HEK293 (cell line): Measurements from ENCODE around the gene OR6A2.
A peak's percentile ranks its signal among the peaks of the same experiment; 100 is the strongest.

Experiments
- EGR2 ChIP-seq: fragments of 450-650 bp; formaldehyde crosslinking; IDR thresholded peaks from 2 replicates; pipeline ENCODE4 v1.5.1; 2016; ENCODE audit warnings: low read depth, missing biosample characterization, missing genetic modification characterization
- GLIS1 ChIP-seq: fragments of 450-650 bp; formaldehyde crosslinking; IDR thresholded peaks from 2 replicates; pipeline ENCODE4 v1.5.1; 2016; ENCODE audit warnings: missing biosample characterization, missing genetic modification characterization
- KLF16 ChIP-seq: fragments of 450-650 bp; formaldehyde crosslinking; IDR thresholded peaks from 2 replicates; pipeline ENCODE4 v1.5.1; 2017; ENCODE audit warnings: missing biosample characterization, missing genetic modification characterization
- KLF9 ChIP-seq: fragments of 450-650 bp; formaldehyde crosslinking; IDR thresholded peaks from 2 replicates; pipeline ENCODE4 v1.5.1; 2016; ENCODE audit warnings: missing biosample characterization, missing genetic modification characterization, low read depth
- OSR2 ChIP-seq: fragments of 450-650 bp; formaldehyde crosslinking; IDR thresholded peaks from 2 replicates; pipeline ENCODE4 v1.5.1; 2016; ENCODE audit warnings: missing biosample characterization, missing genetic modification characterization
- PATZ1 ChIP-seq: fragments of 450-650 bp; formaldehyde crosslinking; IDR thresholded peaks from 2 replicates; pipeline ENCODE4 v1.5.1; 2016; ENCODE audit warnings: missing biosample characterization, missing genetic modification characterization
- SETDB1 ChIP-seq: IDR thresholded peaks from one replicate; pipeline ENCODE4 v1.6.1; 2017; ENCODE audit warnings: mild to moderate bottlenecking, low read length, moderate library complexity, mixed read lengths; ENCODE audit not compliant: insufficient read length
- SP3 ChIP-seq: fragments of 450-650 bp; formaldehyde crosslinking; IDR thresholded peaks from 2 replicates; pipeline ENCODE4 v1.5.1; 2016; ENCODE audit warnings: missing biosample characterization, missing genetic modification characterization
- ZBTB49 ChIP-seq: fragments of 450-650 bp; formaldehyde crosslinking; IDR thresholded peaks from 2 replicates; pipeline ENCODE4 v1.5.1; 2016; ENCODE audit warnings: missing biosample characterization, missing genetic modification characterization, low read depth
- ZFP69B ChIP-seq: fragments of 450-650 bp; formaldehyde crosslinking; IDR thresholded peaks from 2 replicates; pipeline ENCODE4 v1.5.1; 2016; ENCODE audit warnings: missing biosample characterization, missing genetic modification characterization
- ZNF133 ChIP-seq: fragments of 450-650 bp; formaldehyde crosslinking; IDR thresholded peaks from 2 replicates; pipeline ENCODE4 v1.5.1; 2016; ENCODE audit warnings: missing biosample characterization, missing genetic modification characterization
- ZNF175 ChIP-seq: fragments of 450-650 bp; formaldehyde crosslinking; IDR thresholded peaks from 2 replicates; pipeline ENCODE4 v1.5.1; 2016; ENCODE audit warnings: missing biosample characterization, missing genetic modification characterization
- ZNF26 ChIP-seq: fragments of 450-650 bp; formaldehyde crosslinking; IDR thresholded peaks from 2 replicates; pipeline ENCODE4 v1.5.1; 2016; ENCODE audit warnings: missing biosample characterization, missing genetic modification characterization
- ZNF391 ChIP-seq: fragments of 450-650 bp; formaldehyde crosslinking; IDR thresholded peaks from 2 replicates; pipeline ENCODE4 v1.5.1; 2016; ENCODE audit warnings: low read depth, missing biosample characterization, missing genetic modification characterization, borderline replicate concordance
- ZNF530 ChIP-seq: fragments of 450-650 bp; formaldehyde crosslinking; IDR thresholded peaks from 2 replicates; pipeline ENCODE4 v1.5.1; 2016; ENCODE audit warnings: low read depth, missing biosample characterization, missing genetic modification characterization
- ZNF639 ChIP-seq: fragments of 450-650 bp; formaldehyde crosslinking; IDR thresholded peaks from 2 replicates; pipeline ENCODE4 v1.5.1; 2016; ENCODE audit warnings: missing biosample characterization, missing genetic modification characterization
- ZNF660 ChIP-seq: fragments of 450-650 bp; IDR thresholded peaks from 2 replicates; pipeline ENCODE4 v1.5.1; 2018; ENCODE audit warnings: missing biosample characterization, mild to moderate bottlenecking, missing genetic modification characterization
- ZNF792 ChIP-seq: fragments of 450-650 bp; formaldehyde crosslinking; IDR thresholded peaks from 2 replicates; pipeline ENCODE4 v1.5.1; 2016; ENCODE audit warnings: missing biosample characterization, missing genetic modification characterization
- ZNF837 ChIP-seq: fragments of 450-650 bp; formaldehyde crosslinking; IDR thresholded peaks from 2 replicates; pipeline ENCODE4 v1.5.1; 2016; ENCODE audit warnings: missing biosample characterization, missing genetic modification characterization
- TF ChIP-seq, protein P1 (sequence below): fragments of 450-650 bp; formaldehyde crosslinking; IDR thresholded peaks from 2 replicates; pipeline ENCODE4 v1.5.1; 2016; ENCODE audit warnings: missing biosample characterization, missing genetic modification characterization
- TF ChIP-seq, protein P2 (sequence below): fragments of 450-650 bp; formaldehyde crosslinking; IDR thresholded peaks from 2 replicates; pipeline ENCODE4 v1.5.1; 2016; ENCODE audit warnings: missing biosample characterization, missing genetic modification characterization, low read depth

Gene OR6A2

DNA sequence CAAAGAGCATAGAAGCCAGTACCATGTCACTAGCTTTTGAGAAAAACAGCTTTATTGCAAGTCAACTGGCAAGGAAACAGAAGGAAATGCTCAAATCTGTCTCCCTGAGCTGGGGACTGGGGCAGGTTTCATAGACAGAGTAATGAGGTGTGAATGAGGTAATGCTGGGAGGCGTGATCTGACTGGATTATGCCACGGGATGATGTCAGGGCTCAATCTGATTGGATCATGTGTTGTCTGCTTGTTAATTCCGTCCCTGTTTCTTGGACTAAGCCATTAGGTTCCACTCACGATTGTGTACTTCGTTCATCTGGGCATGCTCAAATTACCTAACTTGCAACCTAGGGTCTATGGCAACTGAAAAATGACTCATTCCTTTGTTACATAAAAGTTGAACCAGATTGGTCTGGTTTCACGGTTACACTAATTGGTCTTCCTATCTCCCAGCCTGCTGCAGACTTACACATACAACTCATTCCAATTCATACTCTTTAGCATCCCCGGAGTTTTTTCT lies 25.8 kb upstream of the OR6A2 start (continued):
- TF ChIP-seq PATZ1 (tag by site-specific recombination), result peak; percentile 49
- no peak for TF ChIP-seq ZNF530 (tag by site-specific recombination)
- no peak for TF ChIP-seq ZNF26 (tag by site-specific recombination)
- TF ChIP-seq, protein P1, sequence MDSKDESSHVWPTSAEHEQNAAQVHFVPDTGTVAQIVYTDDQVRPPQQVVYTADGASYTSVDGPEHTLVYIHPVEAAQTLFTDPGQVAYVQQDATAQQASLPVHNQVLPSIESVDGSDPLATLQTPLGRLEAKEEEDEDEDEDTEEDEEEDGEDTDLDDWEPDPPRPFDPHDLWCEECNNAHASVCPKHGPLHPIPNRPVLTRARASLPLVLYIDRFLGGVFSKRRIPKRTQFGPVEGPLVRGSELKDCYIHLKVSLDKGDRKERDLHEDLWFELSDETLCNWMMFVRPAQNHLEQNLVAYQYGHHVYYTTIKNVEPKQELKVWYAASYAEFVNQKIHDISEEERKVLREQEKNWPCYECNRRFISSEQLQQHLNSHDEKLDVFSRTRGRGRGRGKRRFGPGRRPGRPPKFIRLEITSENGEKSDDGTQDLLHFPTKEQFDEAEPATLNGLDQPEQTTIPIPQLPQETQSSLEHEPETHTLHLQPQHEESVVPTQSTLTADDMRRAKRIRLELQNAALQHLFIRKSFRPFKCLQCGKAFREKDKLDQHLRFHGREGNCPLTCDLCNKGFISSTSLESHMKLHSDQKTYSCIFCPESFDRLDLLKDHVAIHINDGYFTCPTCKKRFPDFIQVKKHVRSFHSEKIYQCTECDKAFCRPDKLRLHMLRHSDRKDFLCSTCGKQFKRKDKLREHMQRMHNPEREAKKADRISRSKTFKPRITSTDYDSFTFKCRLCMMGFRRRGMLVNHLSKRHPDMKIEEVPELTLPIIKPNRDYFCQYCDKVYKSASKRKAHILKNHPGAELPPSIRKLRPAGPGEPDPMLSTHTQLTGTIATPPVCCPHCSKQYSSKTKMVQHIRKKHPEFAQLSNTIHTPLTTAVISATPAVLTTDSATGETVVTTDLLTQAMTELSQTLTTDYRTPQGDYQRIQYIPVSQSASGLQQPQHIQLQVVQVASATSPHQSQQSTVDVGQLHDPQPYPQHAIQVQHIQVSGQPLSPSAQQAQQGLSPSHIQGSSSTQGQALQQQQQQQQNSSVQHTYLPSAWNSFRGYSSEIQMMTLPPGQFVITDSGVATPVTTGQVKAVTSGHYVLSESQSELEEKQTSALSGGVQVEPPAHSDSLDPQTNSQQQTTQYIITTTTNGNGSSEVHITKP (tag by site-specific recombination), result peak; percentile 87
- TF ChIP-seq OSR2, result no peak
- 0 out of 2 replicates have a peak, but pooled peaks have one; percentile 62 for TF ChIP-seq ZNF660
- TF ChIP-seq ZNF837, result no peak
- no peak for TF ChIP-seq ZNF391 (tag by site-specific recombination)
- TF ChIP-seq EGR2, result no peak
- TF ChIP-seq GLIS1 (tag by site-specific recombination), result no peak
- TF ChIP-seq ZNF175 (tag by site-specific recombination), result no peak
- TF ChIP-seq ZNF133 (tag by site-specific recombination), result no peak
- peak; percentile 97 for TF ChIP-seq SETDB1
- no peak for TF ChIP-seq ZBTB49
- TF ChIP-seq KLF16 (tag by site-specific recombination), result peak; percentile 76; the same call in 1 of the 2 replicates
- peak; percentile 67; the same call in 1 of the 2 replicates for TF ChIP-seq ZNF639 (tag by site-specific recombination)
- peak; percentile 41; the same call in 1 of the 2 replicates for TF ChIP-seq SP3 (tag by site-specific recombination)
- 0 out of 2 replicates have a peak, but pooled peaks have one; percentile 28 for TF ChIP-seq ZFP69B
- TF ChIP-seq, protein P2, sequence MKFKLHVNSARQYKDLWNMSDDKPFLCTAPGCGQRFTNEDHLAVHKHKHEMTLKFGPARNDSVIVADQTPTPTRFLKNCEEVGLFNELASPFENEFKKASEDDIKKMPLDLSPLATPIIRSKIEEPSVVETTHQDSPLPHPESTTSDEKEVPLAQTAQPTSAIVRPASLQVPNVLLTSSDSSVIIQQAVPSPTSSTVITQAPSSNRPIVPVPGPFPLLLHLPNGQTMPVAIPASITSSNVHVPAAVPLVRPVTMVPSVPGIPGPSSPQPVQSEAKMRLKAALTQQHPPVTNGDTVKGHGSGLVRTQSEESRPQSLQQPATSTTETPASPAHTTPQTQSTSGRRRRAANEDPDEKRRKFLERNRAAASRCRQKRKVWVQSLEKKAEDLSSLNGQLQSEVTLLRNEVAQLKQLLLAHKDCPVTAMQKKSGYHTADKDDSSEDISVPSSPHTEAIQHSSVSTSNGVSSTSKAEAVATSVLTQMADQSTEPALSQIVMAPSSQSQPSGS (tag by site-specific recombination), result peak; percentile 91
- no peak for TF ChIP-seq ZNF792
- peak; percentile 36; the same call in 1 of the 2 replicates for TF ChIP-seq KLF9 (tag by site-specific recombination)
